A549 (cell line): ENCODE measurements around the gene IQCC. TPM values are rescaled to one million over a fixed set of nuclear protein-coding genes. Genes with fewer than 3 reads are reported as not detected.
A peak's percentile ranks its signal among the peaks of the same experiment; 100 is the strongest.

Experiments
- ATAC-seq, 2 experiments: fragments of 200-7000 bp in 1 of 2; fragments of >200 bp in 1 of 2; cut with Nextera tagmentation in 1 of 2; cut with Tn5 transposase in 1 of 2; 3 replicates each; pipeline versions ENCODE4 v1.8.0 to v1.9.1; 2018 to 2020; ENCODE audit warnings: mild to moderate bottlenecking in 1 of 2, moderate library complexity in 1 of 2
- CTCF ChIA-PET: fragments of 300-600 bp; sonication (Branson Sonifier 250); formaldehyde crosslinking; extraction: SDS; loops from one replicate; lab custom pipeline; 2021; ENCODE audit warnings: antibody characterized with exemption, inconsistent platforms; lab: Yijun Ruan, JAX
- POLR2A ChIA-PET: fragments of 350-600 bp; formaldehyde crosslinking; extraction: SDS; loops from one replicate; lab custom pipeline; 2021; ENCODE audit warnings: antibody characterized with exemption, inconsistent platforms; lab: Yijun Ruan, JAX
- DNase-seq, 2 experiments: peaks; one replicate each; pipeline versions ENCODE4 v3.0.0 to v3.0.0-alpha.2; 2011 to 2016; ENCODE audit warnings: low read depth in 1 of 2, low spot score in 1 of 2
- FAIRE-seq: peaks from 2 replicates; lab custom pipeline; 2011; peaks lifted over from hg19 to GRCh38; lab: Jason Lieb, UNC
- H3K27ac ChIP-seq, 2 experiments: fragments of >200 bp; sonication (Bioruptor Twin); formaldehyde crosslinking; 3 replicates each; pipeline ENCODE4 v1.5.1; 2016 to 2017
- H3K4me1 ChIP-seq: fragments of >200 bp; sonication (Bioruptor Twin); formaldehyde crosslinking; 3 replicates; pipeline ENCODE4 v1.6.1; 2016
- H3K4me2 ChIP-seq: fragments of >200 bp; sonication (Bioruptor Twin); formaldehyde crosslinking; 3 replicates; pipeline ENCODE4 v1.6.1; 2016
- H3K4me3 ChIP-seq: fragments of >200 bp; sonication (Bioruptor Twin); formaldehyde crosslinking; 3 replicates; pipeline ENCODE4 v1.5.1; 2016
- H3K9me3 ChIP-seq: fragments of >200 bp; sonication (Bioruptor Twin); formaldehyde crosslinking; 3 replicates; pipeline ENCODE4 v1.6.1; 2016
- CEBPB ChIP-seq, 2 experiments: fragments of >200 bp in 1 of 2; sonication (Bioruptor Twin) in 1 of 2; formaldehyde crosslinking in 1 of 2; IDR thresholded peaks; 2 replicates each; pipeline ENCODE4 v1.6.1; 2012 to 2016
- CHD2 ChIP-seq: fragments of 150-350 bp; IDR thresholded peaks from 2 replicates; pipeline ENCODE4 v1.6.1; 2014; ENCODE audit warnings: low read length; ENCODE audit not compliant: partially characterized antibody
- EHMT2 ChIP-seq: fragments of 200-600 bp; sonication (generic); IDR thresholded peaks from 2 replicates; pipeline ENCODE4 v1.6.1; 2016; ENCODE audit warnings: antibody characterized with exemption, low read depth, mild to moderate bottlenecking, moderate library complexity
- FOSB ChIP-seq: fragments of 250-450 bp; sonication (Bioruptor Pico); IDR thresholded peaks from 2 replicates; pipeline ENCODE4 v1.5.0; 2020; ENCODE audit warnings: mild to moderate bottlenecking, moderate library complexity
- GATA3 ChIP-seq: IDR thresholded peaks from 2 replicates; pipeline ENCODE4 v1.6.1; 2012; ENCODE audit warnings: borderline replicate concordance
- HDAC2 ChIP-seq: fragments of 200-600 bp; sonication (generic); IDR thresholded peaks from 2 replicates; pipeline ENCODE4 v1.6.1; 2016
- HOXA7 ChIP-seq: fragments of 250-450 bp; sonication (Bioruptor Pico); IDR thresholded peaks from 2 replicates; pipeline ENCODE4 v1.5.0; 2020; ENCODE audit warnings: mild to moderate bottlenecking, moderate library complexity
- JUN ChIP-seq, 2 experiments: fragments of >200 bp; sonication (Bioruptor Twin); formaldehyde crosslinking; IDR thresholded peaks; 2 replicates in 1 of 2; 3 replicates in 1 of 2; pipeline ENCODE4 v1.6.1; 2016 to 2017
- KDM1A ChIP-seq: fragments of 200-600 bp; sonication (generic); IDR thresholded peaks from 2 replicates; pipeline ENCODE4 v1.6.1; 2016; ENCODE audit warnings: low read depth, mild to moderate bottlenecking
- KDM5A ChIP-seq: fragments of 200-600 bp; sonication (generic); IDR thresholded peaks from 2 replicates; pipeline ENCODE4 v1.6.1; 2016; ENCODE audit warnings: antibody characterized with exemption, mild to moderate bottlenecking
- MYC ChIP-seq: IDR thresholded peaks from 2 replicates; pipeline ENCODE4 v1.6.1; 2012; ENCODE audit warnings: mild to moderate bottlenecking, inconsistent platforms, low read length, improper control_type of control experiment, borderline replicate concordance
- POLR2A ChIP-seq: IDR thresholded peaks from 2 replicates; pipeline ENCODE4 v1.6.1; 2012; ENCODE audit warnings: mild to moderate bottlenecking, low read length
- POLR2AphosphoS2 ChIP-seq: conservative IDR thresholded peaks from 2 replicates; pipeline ENCODE4 v1.6.1; 2012; ENCODE audit warnings: low read length, improper control_type of control experiment, inconsistent platforms
- RAD21 ChIP-seq, 2 experiments: fragments of >200 bp in 1 of 2; sonication (Bioruptor Twin) in 1 of 2; formaldehyde crosslinking in 1 of 2; IDR thresholded peaks in 1 of 2; conservative IDR thresholded peaks in 1 of 2; 2 replicates in 1 of 2; 3 replicates in 1 of 2; pipeline ENCODE4 v1.6.1; 2012 to 2018; ENCODE audit warnings: inconsistent platforms in 1 of 2
- RCOR1 ChIP-seq: fragments of 150-350 bp; IDR thresholded peaks from 2 replicates; pipeline ENCODE4 v1.6.1; 2014; ENCODE audit warnings: antibody characterized with exemption, low read length, low read depth
- RFX5 ChIP-seq: fragments of 450-650 bp; IDR thresholded peaks from 2 replicates; pipeline ENCODE4 v1.7.1; 2014; ENCODE audit warnings: antibody characterized with exemption, mild to moderate bottlenecking, moderate library complexity
- SMC3 ChIP-seq: fragments of >200 bp; sonication (Bioruptor Twin); formaldehyde crosslinking; IDR thresholded peaks from 3 replicates; pipeline ENCODE4 v1.6.1; 2018; ENCODE audit warnings: inconsistent platforms
- ZNF302 ChIP-seq: fragments of 250-450 bp; sonication (Bioruptor Pico); IDR thresholded peaks from 2 replicates; pipeline ENCODE4 v1.9.0; 2021; ENCODE audit warnings: inconsistent platforms, mild to moderate bottlenecking, moderate library complexity
- WGBS: methylation state at CpG from one replicate; pipeline ENCODE4 v1.1.6; 2017; ENCODE audit errors: missing lambda C conversion rate; 5-methylcytosine and 5-hydroxymethylcytosine counted together
- polyA plus RNA-seq, 4 experiments: library from polyadenylated mRNA; depleted of rRNA in 3 of 4; stranded (reverse); fragments of >200 nt; fragmentation: RNase III in 1 of 4; extraction: RNeasy Plus Mini Kit Qiagen cat#74134 plus additional on column Dnase treatment in 1 of 4; gene quantifications; 2 replicates in 3 of 4; 3 replicates in 1 of 4; pipeline ENCODE4 v1.2.3, GENCODE V29; 2011 to 2017
- TF ChIP-seq, protein P1 (sequence below): fragments of >200 bp; sonication (Bioruptor Twin); formaldehyde crosslinking; IDR thresholded peaks from 3 replicates; pipeline ENCODE4 v1.6.1; 2016
- TF ChIP-seq, protein P2 (sequence below): fragments of 450-650 bp; IDR thresholded peaks from 2 replicates; pipeline ENCODE4 v1.6.1; 2014; ENCODE audit warnings: antibody characterized with exemption
- TF ChIP-seq, protein P3 (sequence below): IDR thresholded peaks from 2 replicates; pipeline ENCODE4 v1.6.1; 2012
- TF ChIP-seq, protein P4 (sequence below): fragments of >200 bp; sonication (Bioruptor Twin); formaldehyde crosslinking; IDR thresholded peaks from 3 replicates; pipeline ENCODE4 v1.5.1; 2016
- TF ChIP-seq, protein P5 (sequence below): IDR thresholded peaks from 2 replicates; pipeline ENCODE4 v1.6.1; 2012; ENCODE audit warnings: low read depth, borderline replicate concordance
- TF ChIP-seq, protein P6 (sequence below): fragments of 150-350 bp; IDR thresholded peaks from 2 replicates; pipeline ENCODE4 v1.6.1; 2014; ENCODE audit warnings: low read depth, mild to moderate bottlenecking, low read length

Gene IQCC
- polyA plus RNA-seq, 2 of the 4 experiments (the other 2 are of a cell fraction), result 1.6 to 2.0 TPM

DNA sequence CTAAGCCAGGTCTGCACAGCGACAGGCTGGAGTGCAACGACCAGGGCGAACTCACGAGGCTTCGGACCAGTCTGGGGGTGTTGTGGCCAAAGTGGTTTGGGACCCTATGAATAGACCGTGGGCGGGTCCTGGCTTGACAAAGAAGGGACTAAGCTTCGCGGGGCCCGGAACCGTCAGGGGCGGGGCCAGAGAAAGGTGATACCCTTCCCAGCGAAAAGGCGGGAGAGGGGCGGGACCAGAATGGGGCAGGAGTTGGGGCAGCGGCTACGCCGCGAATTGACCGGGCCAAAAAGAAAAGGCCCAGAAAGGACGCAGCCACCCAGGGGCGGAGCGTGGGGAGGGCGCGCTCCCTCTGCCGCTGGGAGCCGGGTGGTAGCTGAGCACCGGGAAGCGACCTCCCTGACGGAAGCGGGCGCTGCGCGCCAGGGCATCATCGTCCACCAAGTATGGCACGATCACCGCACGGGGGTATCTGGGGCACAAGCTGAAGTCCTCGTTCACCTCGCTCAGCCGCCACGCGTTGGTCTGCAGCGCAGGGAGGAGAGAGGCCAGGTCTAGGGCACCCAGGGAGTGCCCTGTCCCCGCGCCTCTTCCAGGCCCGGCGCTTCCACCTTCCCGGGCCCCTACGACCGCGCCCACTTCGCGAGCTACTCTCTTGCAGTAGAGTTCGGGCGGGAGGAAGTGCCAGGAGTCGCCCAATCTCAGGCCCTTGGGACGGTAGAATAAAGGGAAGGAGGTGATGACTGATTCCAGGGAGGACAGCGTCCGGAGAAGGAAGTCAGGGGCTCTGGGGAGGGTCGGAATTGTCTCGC lies 34.9 kb downstream of the IQCC start:
- ChIA-PET POLR2A (interaction anchor here (1.2 to 3.4 kb wide), 7 partner anchors 12 to 96 kb away, joined by 3 to 16 read pairs (median 6); partner anchors contain the start of genes HDAC1, MARCKSL1 and TXLNA), CTCF (interaction anchor here (0.6 to 4.8 kb wide), 16 partner anchors 9 to 82 kb away, joined by 3 to 45 read pairs (median 6); partner anchors contain the start of genes HDAC1 and LCK)
- TF ChIP-seq ZNF302 (CRISPR knock-in tag) (no peak), JUN (IDR thresholded peaks at IDR 0.05) (peak in 1 of 2 experiments; percentile 62; a peak in 3 of 5 replicates), CEBPB (IDR thresholded peaks at IDR 0.05) (no peak), POLR2A (peak; percentile 71), SMC3 (peak; percentile 10; the same call in 1 of the 3 replicates), HOXA7 (CRISPR knock-in tag) (no peak), RAD21 (conservative IDR thresholded peaks at IDR 0.05 in 1 of 2, IDR thresholded peaks at IDR 0.05 in 1 of 2) (peak; percentile 6 to 37; a peak in 2 of 5 replicates)
- TF ChIP-seq, protein P1, sequence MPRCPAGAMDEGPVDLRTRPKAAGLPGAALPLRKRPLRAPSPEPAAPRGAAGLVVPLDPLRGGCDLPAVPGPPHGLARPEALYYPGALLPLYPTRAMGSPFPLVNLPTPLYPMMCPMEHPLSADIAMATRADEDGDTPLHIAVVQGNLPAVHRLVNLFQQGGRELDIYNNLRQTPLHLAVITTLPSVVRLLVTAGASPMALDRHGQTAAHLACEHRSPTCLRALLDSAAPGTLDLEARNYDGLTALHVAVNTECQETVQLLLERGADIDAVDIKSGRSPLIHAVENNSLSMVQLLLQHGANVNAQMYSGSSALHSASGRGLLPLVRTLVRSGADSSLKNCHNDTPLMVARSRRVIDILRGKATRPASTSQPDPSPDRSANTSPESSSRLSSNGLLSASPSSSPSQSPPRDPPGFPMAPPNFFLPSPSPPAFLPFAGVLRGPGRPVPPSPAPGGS, result 0 out of 3 replicates have a peak, but pooled peaks have one; percentile 31
- TF ChIP-seq, protein P2, sequence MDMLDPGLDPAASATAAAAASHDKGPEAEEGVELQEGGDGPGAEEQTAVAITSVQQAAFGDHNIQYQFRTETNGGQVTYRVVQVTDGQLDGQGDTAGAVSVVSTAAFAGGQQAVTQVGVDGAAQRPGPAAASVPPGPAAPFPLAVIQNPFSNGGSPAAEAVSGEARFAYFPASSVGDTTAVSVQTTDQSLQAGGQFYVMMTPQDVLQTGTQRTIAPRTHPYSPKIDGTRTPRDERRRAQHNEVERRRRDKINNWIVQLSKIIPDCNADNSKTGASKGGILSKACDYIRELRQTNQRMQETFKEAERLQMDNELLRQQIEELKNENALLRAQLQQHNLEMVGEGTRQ, result no peak
- TF ChIP-seq, protein P3, sequence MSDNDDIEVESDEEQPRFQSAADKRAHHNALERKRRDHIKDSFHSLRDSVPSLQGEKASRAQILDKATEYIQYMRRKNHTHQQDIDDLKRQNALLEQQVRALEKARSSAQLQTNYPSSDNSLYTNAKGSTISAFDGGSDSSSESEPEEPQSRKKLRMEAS, result peak; percentile 54
- TF ChIP-seq, protein P4, sequence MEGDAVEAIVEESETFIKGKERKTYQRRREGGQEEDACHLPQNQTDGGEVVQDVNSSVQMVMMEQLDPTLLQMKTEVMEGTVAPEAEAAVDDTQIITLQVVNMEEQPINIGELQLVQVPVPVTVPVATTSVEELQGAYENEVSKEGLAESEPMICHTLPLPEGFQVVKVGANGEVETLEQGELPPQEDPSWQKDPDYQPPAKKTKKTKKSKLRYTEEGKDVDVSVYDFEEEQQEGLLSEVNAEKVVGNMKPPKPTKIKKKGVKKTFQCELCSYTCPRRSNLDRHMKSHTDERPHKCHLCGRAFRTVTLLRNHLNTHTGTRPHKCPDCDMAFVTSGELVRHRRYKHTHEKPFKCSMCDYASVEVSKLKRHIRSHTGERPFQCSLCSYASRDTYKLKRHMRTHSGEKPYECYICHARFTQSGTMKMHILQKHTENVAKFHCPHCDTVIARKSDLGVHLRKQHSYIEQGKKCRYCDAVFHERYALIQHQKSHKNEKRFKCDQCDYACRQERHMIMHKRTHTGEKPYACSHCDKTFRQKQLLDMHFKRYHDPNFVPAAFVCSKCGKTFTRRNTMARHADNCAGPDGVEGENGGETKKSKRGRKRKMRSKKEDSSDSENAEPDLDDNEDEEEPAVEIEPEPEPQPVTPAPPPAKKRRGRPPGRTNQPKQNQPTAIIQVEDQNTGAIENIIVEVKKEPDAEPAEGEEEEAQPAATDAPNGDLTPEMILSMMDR, result peak; percentile 36
- TF ChIP-seq, protein P5, sequence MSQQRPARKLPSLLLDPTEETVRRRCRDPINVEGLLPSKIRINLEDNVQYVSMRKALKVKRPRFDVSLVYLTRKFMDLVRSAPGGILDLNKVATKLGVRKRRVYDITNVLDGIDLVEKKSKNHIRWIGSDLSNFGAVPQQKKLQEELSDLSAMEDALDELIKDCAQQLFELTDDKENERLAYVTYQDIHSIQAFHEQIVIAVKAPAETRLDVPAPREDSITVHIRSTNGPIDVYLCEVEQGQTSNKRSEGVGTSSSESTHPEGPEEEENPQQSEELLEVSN, result 0 out of 2 replicates have a peak, but pooled peaks have one; percentile 29
- Histone ChIP-seq H3K9me3 (no peaks in the 10 kb centered on the region), H3K4me1 (peaks cover 41% of the 10 kb centered on the region), H3K4me3 (peak overlapping the region; percentile 56), H3K27ac (peak overlapping the region; percentile 79 to 94), H3K4me2 (peak overlapping the region; percentile 81)
- DNase-seq (peak; percentile 53 to 75), ATAC-seq (peak; percentile 76 to 85), FAIRE-seq (no peak)
- 18% methylated on average over 32 of the region's 62 CpGs for WGBS

DNA sequence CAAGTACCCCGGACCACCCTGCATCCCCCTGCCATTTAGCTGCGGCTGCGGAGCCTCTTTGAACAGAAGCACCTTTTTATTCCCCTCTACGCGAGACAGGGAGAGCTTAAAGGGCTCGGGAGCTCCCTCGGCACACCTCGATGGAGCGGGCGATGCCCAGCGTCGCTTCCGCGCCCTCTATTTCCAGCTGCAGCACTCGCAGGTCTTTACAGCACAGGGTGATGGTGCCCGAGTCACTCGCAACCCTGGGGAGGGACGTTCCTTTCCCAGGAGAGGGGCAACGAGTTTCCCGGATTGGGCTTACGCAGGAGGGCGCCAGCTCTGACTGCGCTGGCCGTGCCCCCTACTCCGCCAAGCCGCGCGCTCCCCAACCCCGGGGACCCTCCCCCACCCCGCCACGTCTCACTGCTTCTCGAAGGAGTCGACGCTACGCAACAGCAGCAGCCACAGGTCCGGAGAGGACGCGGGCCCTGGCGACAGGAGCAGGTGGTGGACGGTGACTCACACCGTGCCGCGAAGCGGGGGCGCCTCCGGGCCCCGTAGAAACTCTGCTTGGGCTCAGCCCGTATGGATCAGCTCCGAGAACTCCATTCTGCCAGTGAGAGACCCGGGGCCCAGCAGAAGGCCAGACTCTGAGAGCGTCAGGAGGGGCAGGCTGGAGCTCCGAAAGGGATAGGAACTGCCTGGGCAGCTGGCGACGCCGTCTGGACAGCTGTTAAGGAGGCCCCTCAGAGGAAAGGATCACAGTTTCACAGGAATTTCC lies 35.7 kb downstream of the IQCC start:
- 1% methylated on average over 11 of the region's 55 CpGs for WGBS
- Histone ChIP-seq H3K9me3 (no peaks in the 10 kb centered on the region), H3K4me2 (peak overlapping the region; percentile 81), H3K4me3 (peak overlapping the region; percentile 56), H3K27ac (peak overlapping the region; percentile 79 to 94), H3K4me1 (peaks cover 32% of the 10 kb centered on the region)
- DNase-seq, result peak; percentile 42 to 54
- ChIA-PET POLR2A (interaction anchor here (0.6 to 3.4 kb wide), 9 partner anchors 11 to 118 kb away, joined by 3 to 16 read pairs (median 5); partner anchors contain the start of genes HDAC1, MARCKSL1 and TXLNA), CTCF (interaction anchor here (1.2 to 4.8 kb wide), 13 partner anchors 9 to 82 kb away, joined by 3 to 45 read pairs (median 7); partner anchors contain the start of genes HDAC1 and LCK)
- no peak for FAIRE-seq
- peak; percentile 72 to 75 for ATAC-seq
- TF ChIP-seq, protein P6, sequence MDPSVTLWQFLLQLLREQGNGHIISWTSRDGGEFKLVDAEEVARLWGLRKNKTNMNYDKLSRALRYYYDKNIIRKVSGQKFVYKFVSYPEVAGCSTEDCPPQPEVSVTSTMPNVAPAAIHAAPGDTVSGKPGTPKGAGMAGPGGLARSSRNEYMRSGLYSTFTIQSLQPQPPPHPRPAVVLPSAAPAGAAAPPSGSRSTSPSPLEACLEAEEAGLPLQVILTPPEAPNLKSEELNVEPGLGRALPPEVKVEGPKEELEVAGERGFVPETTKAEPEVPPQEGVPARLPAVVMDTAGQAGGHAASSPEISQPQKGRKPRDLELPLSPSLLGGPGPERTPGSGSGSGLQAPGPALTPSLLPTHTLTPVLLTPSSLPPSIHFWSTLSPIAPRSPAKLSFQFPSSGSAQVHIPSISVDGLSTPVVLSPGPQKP, result no peak
- TF ChIP-seq RFX5 (no peak), HOXA7 (CRISPR knock-in tag) (no peak), KDM5A (no peak), KDM1A (no peak), FOSB (CRISPR knock-in tag) (no peak), RCOR1 (no peak), HDAC2 (no peak), POLR2AphosphoS2 (no peak), MYC (no peak), EHMT2 (no peak), RAD21 (conservative IDR thresholded peaks at IDR 0.05 in 1 of 2, IDR thresholded peaks at IDR 0.05 in 1 of 2) (no peak), CHD2 (no peak), GATA3 (no peak)
- TF ChIP-seq, protein P5, result peak; percentile 84
- TF ChIP-seq, protein P2, result no peak
- TF ChIP-seq, protein P3, result peak; percentile 80
